Upper lobe of right lung (tissue), 1 donor: ENCODE results near the gene TMPRSS13. TPM values are rescaled to one million over a fixed set of nuclear protein-coding genes. Genes with fewer than 3 reads are reported as not detected.

Source experiments
- ATAC-seq: fragments of 200-7000 bp; cut with Tn5 transposase; one replicate; pipeline ENCODE4 v1.9.1; 2020; ENCODE audit warnings: mild to moderate bottlenecking, moderate library complexity
- DNase-seq: peaks from one replicate; pipeline ENCODE4 v3.0.0-alpha.2; 2020
- H3K27ac ChIP-seq: fragments of 200-600 bp; one replicate; pipeline ENCODE4 v1.8.0; 2022
- H3K27me3 ChIP-seq: fragments of 200-600 bp; one replicate; pipeline ENCODE4 v1.8.0; 2022; ENCODE audit warnings: mild to moderate bottlenecking
- H3K36me3 ChIP-seq: fragments of 200-600 bp; one replicate; pipeline ENCODE4 v1.8.0; 2022
- H3K4me1 ChIP-seq: fragments of 200-600 bp; one replicate; pipeline ENCODE4 v1.8.0; 2022
- H3K4me3 ChIP-seq: fragments of 200-600 bp; one replicate; pipeline ENCODE4 v1.8.0; 2022; ENCODE audit warnings: mild to moderate bottlenecking
- H3K9me3 ChIP-seq: fragments of 200-600 bp; one replicate; pipeline ENCODE4 v1.8.0; 2022
- intact Hi-C: fragments of 100-400 bp; cut with DNase I; formaldehyde crosslinking; loops from one replicate; pipeline ENCODE4 v1.11.0; 2022
- total RNA-seq: library from RNA; stranded (reverse); fragmentation: NEBNext Ultra II Directional; extraction: Animal tissue kit (Norgen Biotek cat#: 25700); gene quantifications from one replicate; pipeline ENCODE4 v1.2.1, GENCODE V29; 2021
- TF ChIP-seq, protein P1 (sequence below): fragments of 200-600 bp; IDR thresholded peaks from one replicate; pipeline ENCODE4 v1.8.0; 2022; ENCODE audit warnings: antibody characterized with exemption
- donor health status: DM: no; HTN: yes; CAD: no; lungs with severe emphysema.

Gene TMPRSS13
- total RNA-seq, 1 donor from 2014 or later = 9.9 TPM

DNA sequence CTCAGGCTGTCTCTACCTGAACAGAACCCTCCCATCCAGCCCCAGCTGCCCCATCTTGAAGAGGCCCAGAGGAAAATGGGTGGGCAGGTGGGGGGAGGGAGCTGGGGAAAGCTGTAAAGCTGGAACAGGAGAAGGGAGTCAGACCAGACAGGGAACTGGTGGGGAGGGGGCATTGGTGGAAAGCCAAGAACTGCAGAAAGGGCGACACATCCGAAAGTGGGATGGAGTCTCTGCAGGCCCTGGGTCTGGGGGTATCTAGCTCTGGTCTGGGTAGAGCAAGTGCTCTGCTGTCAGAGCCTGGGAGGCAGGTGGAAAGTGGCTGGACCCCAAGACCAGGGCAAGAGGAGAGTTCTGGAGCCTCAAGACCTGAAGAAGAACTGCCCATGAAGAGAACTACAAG, 7.7 kb downstream of the TMPRSS13 start:
- DNase-seq = no peak
- TF ChIP-seq, protein P1, sequence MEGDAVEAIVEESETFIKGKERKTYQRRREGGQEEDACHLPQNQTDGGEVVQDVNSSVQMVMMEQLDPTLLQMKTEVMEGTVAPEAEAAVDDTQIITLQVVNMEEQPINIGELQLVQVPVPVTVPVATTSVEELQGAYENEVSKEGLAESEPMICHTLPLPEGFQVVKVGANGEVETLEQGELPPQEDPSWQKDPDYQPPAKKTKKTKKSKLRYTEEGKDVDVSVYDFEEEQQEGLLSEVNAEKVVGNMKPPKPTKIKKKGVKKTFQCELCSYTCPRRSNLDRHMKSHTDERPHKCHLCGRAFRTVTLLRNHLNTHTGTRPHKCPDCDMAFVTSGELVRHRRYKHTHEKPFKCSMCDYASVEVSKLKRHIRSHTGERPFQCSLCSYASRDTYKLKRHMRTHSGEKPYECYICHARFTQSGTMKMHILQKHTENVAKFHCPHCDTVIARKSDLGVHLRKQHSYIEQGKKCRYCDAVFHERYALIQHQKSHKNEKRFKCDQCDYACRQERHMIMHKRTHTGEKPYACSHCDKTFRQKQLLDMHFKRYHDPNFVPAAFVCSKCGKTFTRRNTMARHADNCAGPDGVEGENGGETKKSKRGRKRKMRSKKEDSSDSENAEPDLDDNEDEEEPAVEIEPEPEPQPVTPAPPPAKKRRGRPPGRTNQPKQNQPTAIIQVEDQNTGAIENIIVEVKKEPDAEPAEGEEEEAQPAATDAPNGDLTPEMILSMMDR = no peak
- H3K9me3 ChIP-seq = no peaks in the 10 kb centered on the region

DNA sequence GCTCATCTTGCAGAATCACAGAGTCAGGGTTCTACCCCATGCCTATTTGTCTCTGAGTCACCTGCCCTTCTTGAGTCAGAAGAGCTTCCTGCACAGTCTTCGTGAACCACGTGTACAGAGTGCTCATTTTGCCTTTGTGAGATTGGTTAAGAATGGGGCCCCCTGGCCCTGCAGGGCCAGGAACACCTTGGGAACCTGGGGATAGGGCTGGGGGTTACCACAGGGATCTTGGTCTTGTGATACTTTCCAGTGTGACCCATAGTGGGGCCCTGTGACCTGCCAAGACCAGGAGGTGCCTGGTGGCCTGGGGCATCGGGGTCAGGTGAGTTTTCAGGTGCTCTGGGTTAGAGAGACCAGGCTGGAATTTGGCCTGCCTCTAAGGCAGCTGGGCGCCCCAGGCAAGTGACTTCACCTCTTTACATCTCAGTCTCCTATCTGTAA, 9.4 kb downstream of the TMPRSS13 start:
- intact Hi-C loops = no loop called here
- Histone ChIP-seq H3K4me3 (no peak overlapping the region), H3K36me3 (no peaks in the 10 kb centered on the region), H3K9me3 (no peaks in the 10 kb centered on the region), H3K4me1 (no peaks in the 10 kb centered on the region), H3K27me3 (no peaks in the 10 kb centered on the region), H3K27ac (no peak overlapping the region)
- DNase-seq = no peak
- TF ChIP-seq, protein P1 = no peak
- ATAC-seq = no peak

More for the DNA sequence above, 7.7 kb downstream of the TMPRSS13 start:
- H3K4me3 ChIP-seq = no peak overlapping the region
- no peaks in the 10 kb centered on the region for H3K4me1 ChIP-seq
- no peaks in the 10 kb centered on the region for H3K36me3 ChIP-seq
- no peak for ATAC-seq
- intact Hi-C loops = no loop called here
- H3K27me3 ChIP-seq = no peaks in the 10 kb centered on the region
- H3K27ac ChIP-seq = no peak overlapping the region

- intact Hi-C loops = no loop called here
- no peak for ATAC-seq
Measured at GRCh38 chr11:117919341-117919740, 9.9 kb downstream of the TMPRSS13 start.

DNA sequence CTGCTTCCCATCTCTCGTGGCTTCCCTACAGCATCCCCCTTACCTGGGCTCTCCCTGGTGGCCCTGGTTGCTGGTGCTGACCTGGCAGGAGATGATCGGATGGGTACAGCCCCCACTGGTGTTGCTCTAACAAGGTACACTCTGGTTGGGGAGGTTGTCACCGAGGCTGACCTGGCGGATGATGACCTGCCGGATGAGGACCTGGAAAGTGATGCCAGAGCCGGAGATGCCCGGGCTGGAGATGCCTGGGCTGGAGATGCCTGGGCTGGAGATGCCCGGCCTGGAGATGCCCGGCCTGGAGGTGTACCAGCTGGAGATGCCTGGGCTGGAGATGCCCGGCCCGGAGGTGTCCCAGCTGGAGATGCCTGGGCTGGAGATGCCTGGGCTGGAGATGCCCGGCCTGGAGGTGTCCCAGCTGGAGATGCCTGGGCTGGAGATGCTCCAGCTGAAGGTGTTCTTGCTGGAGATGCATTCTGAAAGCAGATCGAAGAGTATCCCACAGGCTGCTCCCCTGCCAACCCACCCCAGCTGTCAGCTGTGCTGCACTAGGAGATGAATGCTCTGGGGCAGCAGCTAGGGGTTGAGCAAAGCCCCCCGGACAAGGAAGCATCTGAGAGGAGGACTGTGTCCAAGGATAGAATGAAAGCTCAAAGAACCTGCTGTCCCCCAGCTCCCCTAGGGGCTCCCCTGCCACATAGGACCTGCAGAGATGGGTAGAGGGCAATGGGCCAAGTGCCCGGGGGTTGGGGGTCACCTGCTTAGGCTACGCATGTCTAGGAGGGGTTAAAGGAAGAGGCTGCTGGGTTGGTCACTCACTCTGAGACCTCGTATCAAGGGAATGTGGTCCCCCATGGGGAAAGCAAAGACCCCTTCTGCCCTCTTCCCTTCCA, 10.6 kb downstream of the TMPRSS13 start:
- Histone ChIP-seq H3K4me3 (no peak overlapping the region), H3K27me3 (no peaks in the 10 kb centered on the region), H3K9me3 (no peaks in the 10 kb centered on the region), H3K36me3 (no peaks in the 10 kb centered on the region), H3K27ac (no peak overlapping the region), H3K4me1 (no peaks in the 10 kb centered on the region)
- TF ChIP-seq, protein P1 = no peak
- no peak for ATAC-seq
- intact Hi-C loops = no loop called here
- no peak for DNase-seq

More at GRCh38 chr11:117919341-117919740, 9.9 kb downstream of the TMPRSS13 start:
- Histone ChIP-seq H3K9me3 (no peaks in the 10 kb centered on the region), H3K4me1 (no peaks in the 10 kb centered on the region), H3K27me3 (no peaks in the 10 kb centered on the region), H3K4me3 (no peak overlapping the region), H3K27ac (no peak overlapping the region), H3K36me3 (no peaks in the 10 kb centered on the region)
- TF ChIP-seq, protein P1 = no peak
- DNase-seq = no peak

GRCh38 chr11:117917591-117918151, 11.5 kb downstream of the TMPRSS13 start:
- H3K27me3 ChIP-seq = no peaks in the 10 kb centered on the region
- no peaks in the 10 kb centered on the region for H3K36me3 ChIP-seq
- DNase-seq = no peak
- no peak overlapping the region for H3K4me3 ChIP-seq
- no peak for ATAC-seq
- H3K4me1 ChIP-seq = no peaks in the 10 kb centered on the region
- H3K9me3 ChIP-seq = no peaks in the 10 kb centered on the region
- intact Hi-C loops = no loop called here
- no peak overlapping the region for H3K27ac ChIP-seq
- TF ChIP-seq, protein P1 = no peak
